Activated effector memory CD4-positive, alpha-beta T cell treated with anti-CD3 and anti-CD28 coated beads, Interleukin-2, amount 50 U/mL, for 16 hours (primary cell): ENCODE data around the gene NTRK2.
"Not testable (repeated sequence)": the region's sequence is repeated elsewhere in the genome, so short reads cannot be mapped to it uniquely, and the experiment has no call there.

Experiments
- DNase-seq: peaks from one replicate; pipeline ENCODE4 v3.0.0-alpha.2; 2020

NTRK2 gene

DNA sequence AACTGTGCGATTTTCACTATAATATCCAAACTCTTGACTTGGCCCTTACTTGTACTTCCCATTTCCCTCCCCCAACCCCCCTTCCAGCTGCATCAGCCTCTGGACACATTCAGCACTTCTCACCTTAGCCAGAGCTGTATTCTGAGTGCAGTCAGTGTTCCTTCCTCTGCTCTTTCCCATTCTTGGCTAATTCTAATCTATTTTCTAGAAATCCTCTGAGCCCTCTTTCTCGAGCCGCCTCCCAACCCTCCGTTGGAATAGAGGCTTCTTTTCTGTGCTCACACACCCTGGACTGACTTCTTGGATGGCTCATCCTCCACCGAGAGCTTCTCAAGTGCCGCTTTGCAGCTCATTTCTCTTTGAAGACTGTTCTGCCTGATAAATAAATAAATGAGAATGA lies 188.8 kb downstream of the NTRK2 start:
- no peak for DNase-seq

DNA sequence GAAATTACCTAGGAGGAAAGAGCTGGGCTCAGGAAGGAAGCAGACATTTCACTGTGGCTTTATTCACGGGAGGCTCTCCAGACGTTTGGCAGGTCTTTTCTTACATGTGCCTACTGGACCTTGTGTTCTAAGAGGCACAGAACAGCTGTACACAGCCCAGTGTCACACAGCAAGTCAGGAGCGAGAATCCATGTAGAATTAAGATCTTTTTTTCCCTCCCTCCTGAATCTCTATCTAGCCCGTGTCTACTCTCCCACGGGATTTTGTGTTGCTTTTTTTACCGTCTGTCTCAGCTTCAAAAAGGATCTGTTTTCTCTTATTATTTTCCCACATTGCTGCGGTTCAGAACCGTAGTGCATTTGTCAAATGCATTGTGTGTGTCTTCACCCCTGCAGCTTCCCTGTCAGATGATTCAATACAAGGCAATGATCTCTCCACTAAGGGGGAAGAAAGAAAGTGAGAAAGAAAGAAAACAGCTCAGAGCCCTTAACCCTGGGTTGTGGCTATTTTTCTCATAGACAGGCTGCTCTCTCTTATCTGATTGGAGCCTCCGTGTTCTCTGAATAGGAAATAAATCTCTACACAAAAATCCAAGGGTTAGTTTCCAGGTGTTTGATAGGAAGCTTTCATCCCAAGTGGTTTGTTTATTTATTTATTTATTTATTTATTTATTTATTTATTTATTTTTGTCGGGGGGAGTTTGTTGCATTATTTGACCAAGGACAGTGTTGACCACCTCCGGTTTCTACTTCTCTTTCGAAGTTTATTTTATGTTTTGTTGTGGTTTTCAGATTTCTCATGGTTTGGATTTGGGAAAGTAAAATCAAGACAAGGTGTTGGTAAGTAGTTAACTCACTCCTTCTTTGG lies 191.0 kb downstream of the NTRK2 start:
- DNase-seq = no peak

- DNase-seq = no peak
These were observed 191.9 kb downstream of the NTRK2 start for GRCh38 chr9:84861455-84861854.

DNA sequence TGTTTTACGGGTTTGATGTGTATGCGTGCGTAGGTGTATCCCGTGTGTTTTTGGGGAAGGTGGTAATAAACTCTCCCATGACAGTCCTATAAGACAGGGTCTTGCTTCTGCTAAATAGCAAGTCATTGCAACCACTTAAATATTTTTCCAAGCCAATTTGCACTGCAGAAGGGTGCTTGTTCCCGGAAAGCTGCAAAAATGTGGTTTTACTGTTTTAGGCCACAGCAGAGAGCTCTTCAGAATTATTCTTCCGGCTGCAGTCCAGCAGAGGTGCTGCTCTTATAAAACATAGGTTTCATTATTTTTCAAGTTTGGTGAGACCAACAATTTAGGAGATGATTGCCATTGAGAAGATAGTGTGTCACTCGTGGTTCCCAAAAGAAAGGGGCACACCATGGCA lies 192.8 kb downstream of the NTRK2 start:
- DNase-seq = no peak

GRCh38 chr9:84862810-84863287 lies 193.3 kb downstream of the NTRK2 start:
- DNase-seq = no peak

GRCh38 chr9:84863372-84863771 lies 193.8 kb downstream of the NTRK2 start:
- DNase-seq = no peak

GRCh38 chr9:84866396-84867175 lies 197.1 kb downstream of the NTRK2 start:
- DNase-seq = no peak

GRCh38 chr9:84867186-84867585 lies 197.7 kb downstream of the NTRK2 start:
- DNase-seq = no peak

DNA sequence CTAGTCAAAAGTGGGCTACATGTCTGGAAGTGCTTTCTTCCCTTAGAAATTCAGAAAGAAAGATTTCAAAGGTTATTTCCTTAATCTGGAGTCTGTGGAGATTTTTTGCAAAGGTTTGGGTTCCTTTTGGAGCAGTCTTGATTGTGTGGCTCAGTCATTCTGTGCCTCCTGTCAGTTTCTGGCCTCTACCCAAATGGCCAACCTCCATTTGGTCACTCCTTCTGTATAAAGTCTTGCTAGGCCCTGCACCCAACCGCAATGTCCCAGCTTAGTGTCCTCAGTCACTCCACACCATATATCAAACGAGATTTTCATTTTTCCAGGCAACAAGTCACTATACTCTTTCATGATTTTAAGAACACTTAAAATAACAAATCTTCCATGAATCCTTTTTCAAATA lies 199.6 kb downstream of the NTRK2 start:
- DNase-seq = no peak

DNA sequence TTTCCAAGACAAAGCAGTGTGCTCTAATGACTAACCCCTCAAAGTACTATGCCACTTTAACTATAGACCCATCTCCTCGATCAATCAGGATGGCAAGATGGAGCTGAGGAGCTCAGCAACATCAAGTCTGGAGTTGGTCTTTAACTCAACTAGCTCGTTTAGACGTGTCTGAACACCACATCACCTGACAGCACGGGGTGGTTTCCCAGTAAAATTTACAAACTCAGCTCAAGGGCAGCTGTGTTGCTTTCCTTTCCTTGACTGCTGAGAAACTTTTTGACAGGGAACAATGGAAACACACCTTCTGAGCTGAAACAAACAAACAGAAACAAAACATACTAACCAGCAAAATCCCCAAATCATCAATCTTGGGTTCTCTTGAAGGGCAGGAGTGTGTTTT lies 202.5 kb downstream of the NTRK2 start:
- no peak for DNase-seq

DNA sequence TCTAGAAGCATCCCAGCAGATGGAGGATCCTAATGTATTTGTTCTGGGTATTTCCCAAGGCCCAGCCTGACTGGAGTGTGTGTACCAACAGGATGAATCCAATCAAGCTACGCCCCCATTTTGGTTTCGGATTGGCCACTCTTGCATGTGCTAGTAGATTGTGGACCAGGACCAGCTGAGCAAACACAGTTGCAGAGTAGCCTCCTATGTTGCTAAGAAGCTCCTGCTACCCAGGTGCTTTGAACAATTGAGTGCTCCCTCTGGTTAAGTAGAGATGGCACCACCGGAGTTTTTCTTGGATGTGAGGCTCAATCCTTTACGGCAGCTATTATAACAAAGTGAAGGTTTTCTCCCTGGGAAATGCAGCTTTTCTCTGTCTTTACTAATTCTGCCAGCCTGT lies 204.5 kb downstream of the NTRK2 start:
- no peak for DNase-seq

- no peak for DNase-seq
These were observed 205.1 kb downstream of the NTRK2 start for GRCh38 chr9:84874596-84874995.

DNA sequence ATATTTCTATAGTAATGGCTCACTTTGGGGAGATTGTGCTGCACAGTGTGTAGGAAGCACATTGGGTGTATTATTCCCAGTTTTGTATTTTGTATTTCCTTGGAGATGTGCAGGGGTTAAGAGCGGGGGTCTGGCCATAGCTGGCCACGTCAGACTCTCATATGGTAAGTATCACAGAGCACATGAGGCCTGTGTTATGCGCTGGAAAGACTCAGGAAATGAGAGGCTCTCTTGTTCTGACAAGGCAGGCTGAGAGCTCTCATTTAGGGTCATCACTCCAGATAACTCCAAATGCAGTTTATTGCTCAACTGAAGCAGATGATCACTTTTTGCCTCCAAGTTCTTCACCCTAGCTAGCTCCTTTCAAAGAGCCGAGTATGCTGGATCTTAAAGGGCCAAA lies 205.7 kb downstream of the NTRK2 start:
- DNase-seq = no peak

DNA sequence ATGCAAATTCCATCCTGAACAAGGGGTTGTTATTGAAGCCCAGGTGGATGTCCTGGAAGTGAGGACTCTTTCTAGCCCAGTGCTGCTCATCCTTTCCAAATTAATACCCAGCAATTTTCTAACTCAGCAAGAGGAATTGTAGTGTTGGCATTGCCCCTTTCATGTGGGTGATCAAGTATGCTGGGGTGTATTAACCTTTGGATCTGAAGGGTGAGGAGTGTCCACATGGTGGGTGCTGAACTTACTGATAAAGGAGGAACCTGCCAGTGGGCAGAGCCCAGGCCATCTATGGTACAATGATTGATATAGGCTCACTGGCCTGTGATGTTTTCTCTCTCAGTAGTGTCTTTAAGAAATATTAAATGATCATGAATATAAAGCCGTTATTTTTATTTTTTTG lies 210.1 kb downstream of the NTRK2 start:
- no peak for DNase-seq

DNA sequence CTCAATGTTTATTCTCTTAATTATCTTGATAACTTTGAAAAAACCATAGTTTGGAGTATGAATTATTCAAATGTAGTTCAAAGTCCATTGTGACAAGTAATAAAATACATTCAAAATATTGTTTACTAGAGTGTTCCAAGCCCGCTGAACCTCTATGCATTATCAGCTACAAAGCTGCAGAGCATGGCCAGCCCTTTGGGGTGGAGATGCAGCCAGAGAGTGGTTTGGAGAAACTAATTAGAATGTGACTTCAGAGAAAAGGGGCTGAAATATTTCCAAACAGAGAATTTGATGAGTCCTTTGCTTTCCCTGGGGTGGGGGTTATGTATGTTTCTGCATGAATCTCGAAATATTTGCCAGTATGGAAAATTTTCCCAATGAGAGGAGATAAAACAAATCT lies 211.3 kb downstream of the NTRK2 start:
- no peak for DNase-seq

DNA sequence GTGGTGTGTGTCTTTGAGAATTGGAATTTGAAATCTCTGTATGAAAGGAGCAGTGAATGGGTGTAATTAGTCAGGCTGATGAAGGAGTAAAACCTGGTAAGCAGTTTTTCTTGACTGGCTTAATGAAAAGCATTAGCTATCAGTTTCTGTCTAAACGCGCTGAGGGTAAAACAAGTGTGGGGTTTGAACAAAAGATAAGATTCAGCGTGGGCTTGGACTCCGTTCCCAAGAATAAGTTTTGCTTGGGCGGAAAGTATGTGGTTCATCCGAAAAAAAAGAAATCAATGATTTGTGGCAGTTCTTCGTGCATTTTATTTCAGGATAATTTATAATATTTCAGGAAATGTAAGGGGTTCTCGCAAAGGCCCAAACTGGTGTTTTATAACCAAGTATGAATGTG lies 217.3 kb downstream of the NTRK2 start:
- no peak for DNase-seq

DNA sequence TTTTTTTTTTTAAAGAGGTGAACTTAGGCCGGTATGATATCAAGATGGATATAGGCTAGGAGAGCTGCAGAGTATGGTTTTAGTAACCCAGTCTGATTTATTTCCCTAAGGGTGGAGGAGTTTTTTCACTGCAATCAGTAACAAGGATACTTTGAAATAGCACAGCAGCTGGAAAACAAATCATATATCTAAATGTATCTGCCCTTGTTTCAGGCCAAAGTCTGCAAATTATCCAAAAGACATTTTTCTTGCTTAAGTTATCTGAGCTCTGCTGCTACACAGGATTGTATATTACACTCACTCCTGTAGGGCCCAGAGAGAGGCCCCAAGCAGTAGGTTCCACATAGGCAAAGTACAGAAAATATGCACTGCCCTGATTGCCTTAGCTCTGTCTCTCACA lies 222.4 kb downstream of the NTRK2 start:
- DNase-seq = no peak

- DNase-seq = no peak
These were observed 224.0 kb downstream of the NTRK2 start for GRCh38 chr9:84893419-84894128.

DNA sequence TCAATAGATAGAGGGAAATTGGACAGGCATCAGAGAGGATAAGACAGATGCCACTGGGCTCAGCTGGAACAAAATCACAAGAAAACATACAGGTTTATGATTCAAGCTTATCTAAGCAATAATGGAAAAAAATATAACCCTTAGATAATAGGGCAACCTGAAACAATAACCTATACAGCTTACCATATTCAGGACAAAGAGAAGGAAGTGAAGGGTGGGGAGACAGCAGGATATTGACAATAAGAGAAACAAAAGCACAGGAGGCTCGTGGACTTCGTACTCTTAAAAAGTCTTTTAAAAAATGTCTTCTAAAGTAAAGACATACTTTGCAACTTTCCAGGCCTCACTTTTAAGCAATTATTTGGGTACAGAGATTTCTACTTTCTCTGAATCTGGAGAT lies 225.3 kb downstream of the NTRK2 start:
- no peak for DNase-seq

DNA sequence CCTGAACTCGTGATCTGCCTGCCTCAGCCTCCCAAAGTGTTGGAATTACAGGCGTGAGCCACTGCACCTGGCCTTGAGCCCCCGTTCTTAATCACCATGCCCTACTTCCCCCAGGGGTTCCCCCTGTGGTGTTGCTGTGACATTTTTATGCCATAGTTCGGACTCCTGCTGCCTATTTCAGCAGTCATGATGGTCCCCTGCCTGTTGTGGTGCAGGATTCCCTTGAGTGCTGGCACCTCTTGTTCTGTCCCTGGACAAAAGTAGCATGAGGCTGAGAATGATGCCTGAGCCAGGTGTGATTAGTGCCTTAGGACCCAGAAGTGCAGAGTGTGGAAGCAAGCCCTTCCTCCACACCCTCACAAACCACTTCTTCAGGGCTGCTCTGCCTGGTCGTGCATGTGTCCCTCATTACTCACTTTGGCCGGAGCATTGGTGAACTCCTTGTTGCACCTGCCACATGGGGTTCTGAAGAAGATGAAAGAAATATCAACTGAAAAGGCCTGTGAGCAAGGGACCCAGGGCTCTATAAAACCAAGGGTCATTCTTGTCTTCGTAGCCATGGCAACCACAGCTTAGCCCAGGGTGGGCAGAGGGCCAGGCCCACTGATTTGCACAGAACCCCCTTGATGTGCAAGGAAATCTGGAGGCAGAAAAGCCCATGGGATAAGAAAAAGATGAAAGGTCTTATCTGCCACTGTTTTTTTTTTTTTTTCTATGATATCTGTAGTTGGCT lies 228.0 kb downstream of the NTRK2 start:
- no peak for DNase-seq

DNA sequence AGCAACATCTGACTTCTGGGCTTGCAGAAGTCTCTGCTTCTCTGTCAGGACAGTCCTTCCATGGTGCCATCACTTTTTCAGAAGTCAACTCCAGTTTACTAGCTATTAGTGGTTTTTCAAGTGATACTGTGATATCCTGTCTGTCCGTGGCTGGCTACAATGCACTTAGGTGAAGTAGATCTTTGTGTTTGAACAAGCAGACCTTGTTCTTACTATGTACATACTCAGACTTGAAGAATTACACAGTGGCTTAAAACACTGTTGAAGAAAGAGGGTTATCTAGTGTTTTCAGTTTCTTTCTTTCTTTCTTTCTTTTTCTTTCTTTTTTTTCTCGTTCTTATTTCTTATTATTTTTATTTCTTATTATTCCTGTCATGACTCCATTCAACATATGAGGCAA lies 228.7 kb downstream of the NTRK2 start:
- no peak for DNase-seq

DNA sequence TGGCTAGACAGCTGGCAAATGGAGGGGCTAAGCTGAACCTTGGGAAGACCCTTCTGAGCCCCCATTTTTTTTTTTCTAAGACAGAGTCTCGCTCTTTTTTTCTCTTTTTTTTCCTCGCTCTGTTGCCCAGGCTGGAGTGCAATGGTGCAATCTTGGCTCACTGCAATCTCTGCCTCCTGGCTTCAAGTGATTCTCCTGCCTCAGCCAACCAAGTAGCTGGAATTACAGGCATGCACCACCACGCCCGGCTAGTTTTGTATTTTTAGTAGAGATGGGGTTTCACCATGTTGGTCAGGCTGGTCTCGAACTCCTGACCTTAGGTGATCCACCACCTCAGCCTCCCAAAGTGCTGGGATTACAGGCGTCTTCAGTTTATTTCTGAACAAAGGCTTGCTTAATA lies 229.1 kb downstream of the NTRK2 start:
- not testable (repeated sequence) for DNase-seq

DNA sequence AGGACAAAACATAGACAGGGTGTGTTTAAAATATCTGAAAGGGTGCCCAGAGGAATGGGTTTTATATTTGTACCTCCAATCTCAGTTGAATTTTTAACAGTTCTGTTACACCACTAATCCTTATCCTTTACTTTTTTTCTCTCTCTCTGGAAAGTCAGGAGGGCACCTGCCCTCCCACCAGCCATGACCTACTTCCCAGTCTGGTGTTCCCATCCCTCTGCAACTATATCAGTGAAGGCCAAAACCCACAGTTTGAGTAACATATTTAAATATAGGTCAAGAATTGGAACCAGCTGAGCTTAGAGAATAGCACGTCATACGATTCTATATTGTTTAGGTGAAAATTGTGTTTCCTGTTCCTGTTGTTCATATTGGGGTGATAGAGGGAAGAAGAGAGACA lies 229.8 kb downstream of the NTRK2 start:
- DNase-seq = no peak
